DND-41 (cell line): ENCODE measurements around the gene KLF13.

ENCODE experiments used
- CTCF ChIP-seq: IDR thresholded peaks from 2 replicates; pipeline ENCODE4 v1.5.1; 2012; ENCODE audit warnings: borderline replicate concordance, low read length, moderate library complexity, mild to moderate bottlenecking; ENCODE audit not compliant: poor library complexity, severe bottlenecking; ENCODE audit errors: extremely low read depth
- EZH2 ChIP-seq: IDR thresholded peaks from 3 replicates; pipeline ENCODE4 v1.6.1; 2012; ENCODE audit warnings: borderline replicate concordance, low read depth, mild to moderate bottlenecking, moderate library complexity, low read length, inconsistent platforms; ENCODE audit not compliant: severe bottlenecking

- TF ChIP-seq CTCF: no peak
- no peak for TF ChIP-seq EZH2
Measured at GRCh38 chr15:31358957-31359701, 32.5 kb downstream of the KLF13 start.
